HepG2 (cell line): ENCODE data around the gene TNFRSF9.

Experiments used
- CCAR2 ChIP-seq: fragments of 200-400 bp; formaldehyde crosslinking; optimal IDR thresholded peaks from 2 replicates; pipeline ENCODE3; 2018; ENCODE audit warnings: low read depth, mild to moderate bottlenecking, low read length, moderate library complexity
- CTCF ChIP-seq: sonication (generic); formaldehyde crosslinking; IDR thresholded peaks from 2 replicates; pipeline ENCODE4 v1.5.0; 2020; ENCODE audit warnings: mild to moderate bottlenecking, missing genetic modification reagents, moderate library complexity

- TF ChIP-seq CCAR2 (no peak), CTCF (CRISPR knock-in tag) (peak; percentile 87)
Observed at GRCh38 chr1:7902478-7903085, 38.1 kb downstream of the TNFRSF9 start.
